Retina (tissue), 1 donor: ENCODE data around the gene ATG4B.
A peak's percentile ranks its signal among the peaks of the same experiment; 100 is the strongest.
"Not testable (repeated sequence)": the region's sequence is repeated elsewhere in the genome, so short reads cannot be mapped to it uniquely, and the experiment has no call there.

Experiments
- DNase-seq: peaks from one replicate; pipeline ENCODE4 v3.0.0-alpha.2; 2016

ATG4B gene

DNA sequence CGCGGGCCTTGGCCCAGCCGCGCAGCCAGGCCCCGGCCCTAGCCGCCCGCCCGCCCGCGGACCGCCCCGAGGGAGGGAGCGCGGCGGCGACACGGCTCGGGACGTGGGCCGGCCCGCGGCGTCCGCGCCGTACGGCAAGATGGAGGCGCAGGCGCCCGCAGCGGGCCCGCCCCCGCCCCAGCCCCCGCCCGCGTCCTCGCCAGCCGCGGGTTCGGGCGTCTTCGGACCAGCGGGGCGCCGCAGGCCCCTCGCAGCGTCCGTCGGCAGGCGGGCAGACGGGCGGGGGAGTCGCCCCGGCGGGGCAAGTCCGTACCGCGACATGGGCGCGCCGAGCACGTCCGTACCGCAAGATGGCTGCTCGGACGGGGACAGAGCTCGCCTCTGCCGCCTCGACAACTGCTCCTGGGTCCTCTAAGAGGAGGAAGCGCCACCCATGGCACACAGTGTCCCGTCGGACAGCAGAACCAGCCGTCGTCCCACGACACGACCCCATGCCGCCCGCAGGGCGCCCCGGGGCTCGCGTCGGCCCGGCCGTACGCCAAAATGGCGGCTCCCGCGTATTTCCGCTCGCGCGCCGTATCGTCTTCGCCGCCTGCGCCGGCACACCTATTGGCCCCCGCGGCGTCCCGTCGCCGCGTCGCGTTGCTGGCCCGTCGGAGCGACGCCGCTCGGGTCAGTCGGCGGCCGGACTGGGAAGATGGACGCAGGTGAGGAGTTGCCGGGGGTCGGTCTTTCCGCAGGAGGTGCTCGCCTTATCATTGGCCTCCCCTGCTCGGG lies at the start of gene ATG4B, which contains the start of gene THAP4:
Gene ATG4B (plus strand): TSS at position 676 of the 777 bp plus-strand sequence. CDS start 22 bp downstream, at position 698.
Gene THAP4 (minus strand): TSS at position 141 of the 777 bp plus-strand sequence. CDS start 141 bp downstream, outside the sequence.
- peak; percentile 99 for DNase-seq

- DNase-seq, result not testable (repeated sequence)
Observed at GRCh38 chr2:241589863-241590262, 47.6 kb upstream of the ATG4B start.

GRCh38 chr2:241590496-241591455 lies 46.7 kb upstream of the ATG4B start:
- not testable (repeated sequence) for DNase-seq

- no peak for DNase-seq
Observed at GRCh38 chr2:241592126-241592845, 45.2 kb upstream of the ATG4B start.

DNA sequence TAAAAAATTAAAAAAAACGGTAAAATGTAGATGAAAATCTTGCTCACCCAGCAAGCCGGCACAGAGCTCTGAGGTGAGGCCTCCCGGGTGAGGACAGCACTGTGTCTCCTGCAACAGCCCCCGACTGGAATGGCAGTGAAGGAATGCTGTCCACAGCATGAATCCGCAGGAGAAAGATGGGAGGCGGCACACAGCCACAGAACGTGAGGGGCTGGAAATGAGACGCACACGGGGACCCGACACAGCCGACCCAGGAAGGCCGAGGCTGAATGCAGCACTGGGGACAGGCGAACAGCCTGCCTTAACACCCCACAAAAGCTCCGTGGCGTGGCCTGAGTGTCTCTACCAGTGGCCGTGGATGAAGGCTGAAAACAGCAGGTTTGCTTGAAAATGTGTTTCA lies 44.2 kb upstream of the ATG4B start:
- no peak for DNase-seq

DNA sequence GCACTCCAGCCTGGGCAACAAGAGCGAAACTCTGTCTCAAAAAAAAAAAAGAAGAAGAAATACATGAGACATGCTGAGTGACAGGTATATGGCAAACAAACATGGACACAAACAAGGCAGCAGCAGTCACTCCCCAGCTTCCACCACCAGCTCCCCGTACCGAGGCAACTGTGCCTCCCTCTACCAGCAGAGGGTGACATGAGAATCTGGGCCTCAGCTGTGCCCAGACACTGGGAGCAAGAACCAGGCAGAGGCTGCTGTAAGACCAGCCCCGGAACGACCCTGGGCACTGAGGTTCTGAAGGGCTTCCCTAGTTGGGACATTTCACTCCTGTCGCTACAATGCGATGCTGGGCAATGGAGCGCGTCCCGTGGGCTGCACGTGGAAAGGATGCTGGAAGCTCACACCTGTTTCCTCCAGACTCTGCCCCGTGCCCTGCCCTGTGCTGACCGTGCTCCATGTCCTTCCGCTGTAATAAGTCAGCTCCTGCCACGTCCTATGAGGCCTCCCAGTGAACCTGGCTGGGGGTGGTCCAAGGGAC lies 41.8 kb upstream of the ATG4B start:
- no peak for DNase-seq

DNA sequence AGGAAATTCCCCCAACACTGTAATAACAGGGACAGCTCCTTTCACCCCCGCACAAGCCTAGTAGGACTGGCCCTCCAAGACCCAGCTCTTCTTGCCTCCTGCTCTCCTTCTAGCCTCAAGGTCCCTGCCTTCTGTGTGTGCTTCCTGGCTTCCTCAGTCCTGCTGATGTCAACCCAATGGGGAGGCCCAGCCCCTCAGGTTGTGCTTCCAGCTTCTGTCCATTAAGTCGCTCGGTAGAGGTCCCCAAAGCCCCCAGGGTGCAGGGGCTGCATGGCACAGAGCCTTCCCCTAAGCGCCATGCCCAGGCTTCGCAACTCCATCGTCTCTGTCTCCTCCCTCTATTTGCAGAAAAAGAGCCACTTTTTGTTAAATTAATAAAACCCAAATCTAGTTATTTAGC lies 39.9 kb upstream of the ATG4B start:
- no peak for DNase-seq

- DNase-seq, result no peak
Observed at GRCh38 chr2:241598061-241598460, 39.4 kb upstream of the ATG4B start.

- DNase-seq, result no peak
Observed at GRCh38 chr2:241598487-241598886, 39.0 kb upstream of the ATG4B start.

GRCh38 chr2:241599615-241600014 lies 37.9 kb upstream of the ATG4B start:
- no peak for DNase-seq

DNA sequence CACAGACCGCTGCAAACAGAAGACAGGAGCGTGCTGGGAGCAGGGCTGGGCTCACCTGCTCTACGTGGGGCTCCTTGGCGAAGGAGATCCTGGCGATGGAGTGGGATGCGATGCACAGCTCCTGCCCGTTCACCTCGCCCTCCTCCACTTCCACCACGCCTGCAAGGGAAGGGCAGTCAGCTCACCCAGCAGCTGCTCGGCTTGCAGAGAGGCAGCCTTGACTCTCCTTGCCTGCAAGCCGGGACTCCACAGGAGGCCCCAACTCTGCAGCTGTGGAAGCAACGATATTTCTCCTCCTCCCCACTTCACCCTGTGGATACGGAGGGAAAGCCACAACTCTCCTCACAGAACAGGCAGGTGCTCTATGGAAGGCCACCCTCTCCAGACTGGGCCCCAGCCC lies 35.7 kb upstream of the ATG4B start:
- no peak for DNase-seq

- DNase-seq, result no peak
Observed at GRCh38 chr2:241602720-241603119, 34.8 kb upstream of the ATG4B start.

- DNase-seq, result no peak
Observed at GRCh38 chr2:241603686-241604085, 33.8 kb upstream of the ATG4B start.

DNA sequence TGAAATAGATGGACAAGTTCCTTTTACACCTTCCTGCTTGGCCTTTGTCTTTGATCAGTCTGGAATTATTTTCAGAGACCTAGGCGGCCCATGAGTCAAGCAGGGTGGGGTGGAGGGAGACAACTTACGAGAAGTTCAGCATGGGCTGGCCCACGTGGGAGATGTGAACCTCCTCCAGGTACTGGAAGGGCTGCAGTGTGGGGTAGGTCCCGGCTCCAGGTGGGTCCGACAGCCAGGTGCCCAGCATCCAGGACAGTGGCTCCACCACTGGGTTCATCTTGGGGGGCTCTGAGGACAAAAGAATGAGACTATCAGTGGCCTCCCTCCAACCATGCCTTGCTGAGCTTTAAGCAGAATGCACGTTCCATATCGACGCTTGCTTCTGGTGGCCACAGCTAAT lies 31.3 kb upstream of the ATG4B start:
- no peak for DNase-seq

DNA sequence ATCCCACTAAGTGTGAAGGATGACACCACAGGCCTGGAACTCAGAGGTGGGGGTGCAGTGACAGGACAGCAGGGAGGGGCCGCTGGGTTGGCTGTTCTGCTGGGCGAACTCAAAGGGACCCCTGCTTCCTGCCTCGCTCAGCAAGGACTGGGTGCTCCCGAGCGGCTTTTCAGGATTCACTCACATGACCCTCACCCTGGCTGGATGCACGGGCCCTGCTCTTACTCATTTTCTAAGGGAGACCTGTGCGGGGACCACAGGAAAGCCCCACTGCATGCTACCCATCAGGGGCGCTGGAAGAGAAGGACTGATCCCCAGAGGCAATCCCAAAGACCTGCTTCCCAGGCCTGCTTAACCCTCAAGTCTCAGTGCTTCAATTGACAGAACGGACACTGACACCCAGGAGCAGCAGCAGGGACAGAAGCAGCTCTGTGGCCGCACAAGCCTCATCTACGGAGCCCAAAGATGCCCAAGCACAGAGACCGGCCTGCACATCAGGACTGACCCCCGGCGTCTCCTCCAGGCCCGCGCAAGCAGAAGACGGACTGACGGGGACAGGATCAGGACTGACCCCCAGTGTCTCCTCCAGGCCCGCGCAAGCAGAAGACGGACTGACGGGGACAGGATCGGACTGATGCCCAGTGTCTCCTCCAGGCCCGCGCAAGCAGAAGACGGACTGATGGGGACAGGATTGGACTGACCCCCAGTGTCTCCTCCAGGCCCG lies 30.2 kb upstream of the ATG4B start:
- no peak for DNase-seq

DNA sequence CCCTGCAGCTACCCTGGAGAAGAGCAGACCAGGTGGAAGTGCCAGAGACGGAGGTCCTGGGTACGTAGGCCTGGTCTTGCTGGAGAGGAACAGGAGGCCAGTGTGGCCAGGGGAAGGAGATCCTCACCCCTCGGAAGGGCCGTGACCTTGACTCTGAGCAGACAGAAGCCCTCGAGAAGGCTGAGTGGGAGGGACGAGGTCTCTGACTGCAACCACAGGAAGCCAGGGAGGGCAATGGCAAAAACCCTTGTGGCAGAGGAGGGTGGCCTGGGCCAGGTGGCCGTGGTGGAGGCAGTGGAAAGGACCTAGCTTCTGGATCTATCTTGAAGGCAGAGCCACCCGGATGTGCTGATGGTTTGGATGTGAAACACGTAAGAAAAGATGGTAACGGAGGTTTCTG lies 28.6 kb upstream of the ATG4B start:
- DNase-seq, result no peak

DNA sequence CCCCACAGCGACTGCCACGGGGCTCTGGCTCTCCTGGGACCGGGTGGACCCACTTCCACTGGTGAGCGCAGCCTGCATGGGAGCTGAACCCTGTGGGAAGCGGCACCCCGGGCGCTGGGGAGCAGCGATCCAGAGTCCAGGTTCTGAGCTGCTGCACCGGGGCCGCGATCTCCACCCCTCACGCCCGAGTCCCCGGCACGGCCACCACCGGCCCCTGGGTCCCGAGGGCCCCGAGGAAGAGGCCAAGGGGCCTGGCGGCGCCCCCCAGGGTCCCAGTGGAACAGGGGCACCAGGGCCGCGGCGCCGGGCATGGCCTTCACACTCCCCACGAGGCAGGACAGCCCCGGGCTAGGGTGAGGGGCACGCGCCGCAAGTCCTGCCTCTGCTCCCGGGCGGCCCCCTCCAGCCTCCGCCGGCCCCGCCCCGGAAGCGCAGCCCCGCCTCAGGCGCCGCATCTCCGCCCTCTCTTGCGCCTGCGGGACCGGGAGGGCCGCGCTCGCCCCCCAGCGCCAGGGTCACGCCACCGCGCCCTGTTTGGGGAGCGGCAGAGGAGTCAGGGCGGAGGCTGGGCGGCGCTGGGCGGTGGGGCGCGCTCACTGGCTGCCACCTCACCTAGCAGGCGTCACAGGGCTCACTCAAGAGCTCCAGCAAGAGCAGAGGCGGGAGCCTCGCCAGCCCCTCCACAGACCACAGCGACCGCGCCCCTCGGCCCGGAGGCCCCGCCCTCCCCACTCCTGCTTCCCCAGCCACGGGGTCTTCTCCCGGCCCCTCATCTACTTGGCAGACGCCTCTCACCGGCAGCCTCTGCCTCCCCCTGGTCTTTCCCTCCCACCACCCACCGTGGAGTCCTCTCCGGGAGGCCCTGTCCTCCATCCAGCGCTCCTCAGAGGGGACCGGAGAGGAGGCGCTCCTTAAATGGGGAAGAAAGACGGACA lies 27.4 kb upstream of the ATG4B start:
- DNase-seq, result peak; percentile 90

DNA sequence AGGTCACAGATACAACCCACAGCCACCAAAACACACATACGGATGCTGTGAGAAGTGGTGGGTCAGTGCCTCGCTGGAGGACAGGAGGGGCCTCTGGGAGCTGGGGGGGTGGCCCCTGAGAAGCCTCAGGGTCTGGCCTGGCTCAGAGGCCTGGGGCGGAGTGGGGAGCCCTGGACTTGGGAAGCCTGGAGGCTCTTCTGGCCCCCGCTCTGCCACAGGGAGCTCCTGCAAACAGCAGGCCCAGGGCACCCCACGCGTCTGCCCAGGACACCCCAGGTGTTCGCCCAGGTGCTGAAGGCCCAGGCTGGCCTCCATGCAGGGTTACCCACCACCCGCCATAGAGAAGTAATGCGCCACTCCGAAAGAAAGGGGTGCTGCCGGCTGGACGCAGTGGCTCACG lies 26.4 kb upstream of the ATG4B start:
- DNase-seq, result no peak

- DNase-seq, result no peak
Observed at GRCh38 chr2:241612156-241613016, 25.1 kb upstream of the ATG4B start.
